Keratinocyte (primary cell): ENCODE results near the gene HOXA6. TPM values are rescaled to one million over a fixed set of nuclear protein-coding genes. Genes with fewer than 3 reads are reported as not detected.

Experiments
- DNase-seq: peaks from one replicate; pipeline ENCODE4 v3.0.0-alpha.2; 2011; ENCODE audit warnings: low read depth, missing footprints, low spot score
- FAIRE-seq: peaks from 2 replicates; lab custom pipeline; 2011; peaks lifted over from hg19 to GRCh38; lab: Jason Lieb, UNC
- H2AFZ ChIP-seq: 2 replicates; pipeline ENCODE4 v1.6.0; 2012; ENCODE audit warnings: low read length, control low read depth, inconsistent platforms; ENCODE audit not compliant: control insufficient read depth
- H3K27ac ChIP-seq: 2 replicates; pipeline ENCODE4 v1.5.1; 2011; ENCODE audit warnings: low read length; ENCODE audit not compliant: control insufficient read depth, insufficient read depth
- H3K27me3 ChIP-seq: 3 replicates; pipeline ENCODE4 v1.6.0; 2011; ENCODE audit warnings: low read length; ENCODE audit not compliant: control insufficient read depth, insufficient read depth; ENCODE audit errors: extremely low read depth
- H3K36me3 ChIP-seq, 2 experiments: 2 replicates in 1 of 2; 3 replicates in 1 of 2; pipeline ENCODE4 v1.5.1; 2011; ENCODE audit warnings: low read length in 2 of 2, mild to moderate bottlenecking in 1 of 2; ENCODE audit not compliant: control insufficient read depth in 2 of 2, insufficient read depth in 2 of 2; ENCODE audit errors: extremely low read depth in 1 of 2
- H3K4me1 ChIP-seq: 3 replicates; pipeline ENCODE4 v1.5.1; 2011; ENCODE audit warnings: low read length; ENCODE audit not compliant: control insufficient read depth, insufficient read depth; ENCODE audit errors: extremely low read depth
- H3K4me2 ChIP-seq: 3 replicates; pipeline ENCODE4 v1.6.0; 2011; ENCODE audit warnings: low read depth, low read length; ENCODE audit not compliant: control insufficient read depth, insufficient read depth; ENCODE audit errors: extremely low read depth
- H3K4me3 ChIP-seq, 3 experiments: fragments of 200-600 bp in 1 of 3; sonication (generic) in 1 of 3; 2 replicates in 2 of 3; 3 replicates in 1 of 3; pipeline ENCODE4 v1.5.1; 2011 to 2016; ENCODE audit warnings: low read length in 3 of 3, mild to moderate bottlenecking in 3 of 3, control low read depth in 2 of 3, inconsistent platforms in 1 of 3, low read depth in 1 of 3, mixed read lengths in 1 of 3, mixed run types in 1 of 3, moderate library complexity in 1 of 3; ENCODE audit not compliant: control insufficient read depth in 2 of 3, insufficient read depth in 2 of 3; ENCODE audit errors: extremely low read depth in 1 of 3
- H3K79me2 ChIP-seq: 2 replicates; pipeline ENCODE4 v1.6.0; 2012; ENCODE audit warnings: low read length; ENCODE audit not compliant: control insufficient read depth, insufficient read depth
- H3K9ac ChIP-seq: 3 replicates; pipeline ENCODE4 v1.6.0; 2011; ENCODE audit warnings: low read length; ENCODE audit not compliant: control insufficient read depth, insufficient read depth; ENCODE audit errors: extremely low read depth
- H3K9me1 ChIP-seq: 3 replicates; pipeline ENCODE4 v1.6.0; 2011; ENCODE audit warnings: low read length; ENCODE audit not compliant: control insufficient read depth, insufficient read depth; ENCODE audit errors: extremely low read depth
- H3K9me3 ChIP-seq: 2 replicates; pipeline ENCODE4 v1.5.1; 2012; ENCODE audit warnings: low read depth, low read length; ENCODE audit not compliant: control insufficient read depth
- H4K20me1 ChIP-seq: 3 replicates; pipeline ENCODE4 v1.6.0; 2011; ENCODE audit warnings: low read length; ENCODE audit not compliant: control insufficient read depth, insufficient read depth; ENCODE audit errors: extremely low read depth
- EZH2 ChIP-seq: IDR thresholded peaks from one replicate; pipeline ENCODE4 v1.6.1; 2012; ENCODE audit warnings: inconsistent platforms, mild to moderate bottlenecking, low read length, moderate library complexity
- dilution Hi-C: fragments of 300-500 bp; cut with MboI; formaldehyde crosslinking; loops from one replicate; pipeline ENCODE4 v1.7.0; 2020; ENCODE audit warnings: low sequenced_read_pairs; ENCODE audit not compliant: extremely low pct_ligation_motif_present
- polyA plus RNA-seq, 5 experiments: library from polyadenylated mRNA; depleted of rRNA in 3 of 5; stranded (reverse) in 3 of 5; stranded (forward) in 1 of 5; unstranded in 1 of 5; fragments of >200 nt; gene quantifications; 1 replicate in 1 of 5; 2 replicates in 3 of 5; 3 replicates in 1 of 5; pipeline versions ENCODE4 v1.2.1 to v1.2.3, GENCODE V29; 2011 to 2012; ENCODE audit warnings: missing spikeins in 2 of 5, low read depth in 1 of 5, low replicate concordance in 1 of 5
- TF ChIP-seq, protein P1 (sequence below), 3 experiments: IDR thresholded peaks in 1 of 3; conservative IDR thresholded peaks in 1 of 3; optimal IDR thresholded peaks in 1 of 3; 2 replicates in 2 of 3; 3 replicates in 1 of 3; pipeline versions ENCODE3 to v1.5.1; 2011; ENCODE audit warnings: low read length in 3 of 3, mild to moderate bottlenecking in 3 of 3, moderate library complexity in 2 of 3, control low read depth in 1 of 3, inconsistent platforms in 1 of 3; ENCODE audit not compliant: insufficient read depth in 2 of 3; ENCODE audit errors: extremely low read depth in 1 of 3

HOXA6 gene
- polyA plus RNA-seq, 1 donor (not counting 4 experiments of a cell fraction or from before 2014, with no cell fraction given), result 0.54 TPM

DNA sequence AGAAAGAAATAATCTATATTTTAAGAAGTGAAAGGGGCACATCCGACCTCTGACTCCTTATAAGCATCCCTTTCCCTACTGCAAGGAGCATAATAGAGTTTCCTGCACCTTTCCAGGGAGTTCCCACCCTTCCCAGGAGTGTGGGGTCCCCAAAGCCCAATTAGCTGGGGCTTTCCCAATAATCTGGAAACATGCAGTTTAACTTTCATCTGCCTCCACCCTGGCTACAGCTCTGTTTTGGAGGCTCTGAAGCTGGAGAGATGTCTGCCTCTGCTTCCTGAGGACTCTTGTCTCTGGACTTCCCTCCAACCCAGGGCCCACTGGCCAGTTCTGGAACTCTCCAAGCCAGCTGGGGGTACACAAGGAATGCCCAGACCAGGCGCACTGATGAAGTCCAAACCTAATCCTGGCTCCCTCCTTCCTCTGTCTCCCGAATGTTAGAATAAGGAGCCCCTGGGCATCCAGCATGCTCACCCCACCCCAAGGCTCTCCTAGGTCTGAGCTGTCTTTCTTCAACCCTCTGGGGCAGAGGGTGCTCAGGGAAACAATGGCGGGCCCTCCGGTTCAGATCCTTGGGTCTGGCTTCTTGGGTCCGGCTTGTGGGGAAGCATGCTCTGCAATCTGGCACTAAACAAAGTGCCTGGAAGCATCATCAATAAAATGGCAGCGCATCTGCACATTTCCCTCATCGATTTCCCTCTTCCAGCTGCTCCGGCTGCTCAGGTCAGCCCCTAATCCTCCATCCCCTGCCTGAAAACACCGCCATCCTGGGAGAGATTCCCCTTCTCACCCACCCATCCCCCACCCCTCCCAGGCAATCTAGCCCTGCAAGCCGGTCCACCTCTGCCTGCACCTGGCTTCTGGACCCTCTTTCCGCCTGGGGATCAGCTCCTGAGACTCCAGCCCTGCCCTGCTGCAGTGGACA is 30.4 kb downstream of the HOXA6 start:
- dilution Hi-C loops, result no loop called here
- peak overlapping the region; percentile 39 for H3K9ac ChIP-seq
- no peaks in the 10 kb centered on the region for H3K27me3 ChIP-seq
- H3K9me3 ChIP-seq, result no peaks in the 10 kb centered on the region
- H3K27ac ChIP-seq, result no peak overlapping the region
- TF ChIP-seq EZH2, result no peak
- TF ChIP-seq, protein P1, sequence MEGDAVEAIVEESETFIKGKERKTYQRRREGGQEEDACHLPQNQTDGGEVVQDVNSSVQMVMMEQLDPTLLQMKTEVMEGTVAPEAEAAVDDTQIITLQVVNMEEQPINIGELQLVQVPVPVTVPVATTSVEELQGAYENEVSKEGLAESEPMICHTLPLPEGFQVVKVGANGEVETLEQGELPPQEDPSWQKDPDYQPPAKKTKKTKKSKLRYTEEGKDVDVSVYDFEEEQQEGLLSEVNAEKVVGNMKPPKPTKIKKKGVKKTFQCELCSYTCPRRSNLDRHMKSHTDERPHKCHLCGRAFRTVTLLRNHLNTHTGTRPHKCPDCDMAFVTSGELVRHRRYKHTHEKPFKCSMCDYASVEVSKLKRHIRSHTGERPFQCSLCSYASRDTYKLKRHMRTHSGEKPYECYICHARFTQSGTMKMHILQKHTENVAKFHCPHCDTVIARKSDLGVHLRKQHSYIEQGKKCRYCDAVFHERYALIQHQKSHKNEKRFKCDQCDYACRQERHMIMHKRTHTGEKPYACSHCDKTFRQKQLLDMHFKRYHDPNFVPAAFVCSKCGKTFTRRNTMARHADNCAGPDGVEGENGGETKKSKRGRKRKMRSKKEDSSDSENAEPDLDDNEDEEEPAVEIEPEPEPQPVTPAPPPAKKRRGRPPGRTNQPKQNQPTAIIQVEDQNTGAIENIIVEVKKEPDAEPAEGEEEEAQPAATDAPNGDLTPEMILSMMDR (optimal IDR thresholded peaks at IDR 0.05 in 1 of 3, IDR thresholded peaks at IDR 0.05 in 1 of 3, conservative IDR thresholded peaks at IDR 0.05 in 1 of 3; ENCODE audit: extremely low read depth in 1 of 3, insufficient read depth in 2 of 3, low read length in 3 of 3), result no peak
- H3K79me2 ChIP-seq, result peaks cover 28% of the 10 kb centered on the region
- peak overlapping the region in 1 of 3 experiments; percentile 24 for H3K4me3 ChIP-seq
- H3K4me2 ChIP-seq, result peak overlapping the region; percentile 68
- peaks cover 15% of the 10 kb centered on the region for H3K4me1 ChIP-seq
- H3K9me1 ChIP-seq, result no peaks in the 10 kb centered on the region
- no peaks in the 10 kb centered on the region for H4K20me1 ChIP-seq
- DNase-seq (no peak), FAIRE-seq (no peak)
- H2AFZ ChIP-seq, result no peak overlapping the region
- peaks cover 5 to 6% of the 10 kb centered on the region in 2 experiments for H3K36me3 ChIP-seq

DNA sequence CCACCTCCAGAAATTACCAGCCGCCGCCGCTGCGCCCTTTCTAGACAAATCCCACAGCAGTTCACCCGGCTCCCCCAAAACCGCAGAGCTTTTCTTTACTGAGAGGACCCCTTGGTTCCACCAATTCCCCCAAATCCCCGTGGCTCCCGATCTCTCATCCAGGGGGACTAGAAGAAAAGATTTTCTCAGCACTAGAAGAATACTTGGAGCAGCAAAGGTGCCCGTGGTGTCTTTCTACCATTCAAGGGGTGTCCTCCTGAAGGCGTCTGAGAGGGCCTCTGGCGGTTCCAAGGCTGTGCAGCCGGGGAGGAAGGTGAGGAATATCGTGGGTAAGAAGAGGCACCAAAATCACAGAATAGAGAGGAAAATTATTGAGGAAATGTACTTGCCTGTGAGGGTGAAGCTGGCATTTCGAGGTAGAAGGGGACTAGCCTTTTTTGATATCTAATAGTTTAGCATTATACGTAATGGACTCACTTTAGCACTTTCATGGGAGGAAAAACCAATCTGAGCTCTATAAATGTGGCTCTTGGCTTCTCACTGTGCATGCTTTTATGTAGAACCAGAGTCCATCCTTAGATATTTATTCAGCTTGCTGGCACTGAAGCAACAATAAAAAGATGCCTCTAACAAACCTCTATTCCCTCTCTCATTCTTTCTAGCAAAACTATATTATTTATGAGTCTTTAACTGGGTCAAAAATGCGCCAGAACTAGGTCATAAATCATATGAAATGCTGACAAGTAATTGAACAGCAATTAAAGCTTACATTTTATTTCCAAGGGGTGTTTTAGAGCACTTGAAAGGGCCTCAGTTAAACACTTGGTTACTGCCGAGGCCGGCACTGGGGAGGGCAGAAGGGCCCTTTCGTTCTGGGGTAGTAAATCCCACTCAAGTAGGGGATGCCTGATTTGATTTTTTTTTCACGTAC is 31.3 kb downstream of the HOXA6 start:
- dilution Hi-C loops, result no loop called here
- Histone ChIP-seq H3K4me1 (peaks cover 22% of the 10 kb centered on the region), H3K36me3 (peaks cover 2 to 5% of the 10 kb centered on the region in 2 experiments), H3K9ac (peak overlapping the region; percentile 74), H2AFZ (no peak overlapping the region), H3K4me2 (peak overlapping the region; percentile 68), H3K27me3 (no peaks in the 10 kb centered on the region), H3K4me3 (peak overlapping the region in 1 of 3 experiments; percentile 44), H4K20me1 (no peaks in the 10 kb centered on the region), H3K9me3 (no peaks in the 10 kb centered on the region), H3K27ac (peak overlapping the region; percentile 65), H3K79me2 (peaks cover 37% of the 10 kb centered on the region), H3K9me1 (no peaks in the 10 kb centered on the region)
- no peak for FAIRE-seq
- no peak for DNase-seq
- no peak for TF ChIP-seq EZH2
- TF ChIP-seq, protein P1 (optimal IDR thresholded peaks at IDR 0.05 in 1 of 3, IDR thresholded peaks at IDR 0.05 in 1 of 3, conservative IDR thresholded peaks at IDR 0.05 in 1 of 3; ENCODE audit: extremely low read depth in 1 of 3, insufficient read depth in 2 of 3, low read length in 3 of 3), result no peak
